Fibroblast of mammary gland (primary cell): ENCODE data around the gene TMEM117.

Source experiments
- DNase-seq: peaks from one replicate; pipeline ENCODE4 v3.0.0-alpha.2; 2010; ENCODE audit warnings: low read depth
- H3K4me3 ChIP-seq: 2 replicates; pipeline ENCODE4 v1.5.1; 2011; ENCODE audit warnings: low read depth, mild to moderate bottlenecking, low read length, moderate library complexity; ENCODE audit not compliant: control insufficient read depth
- CTCF ChIP-seq: conservative IDR thresholded peaks from 2 replicates; pipeline ENCODE4 v1.5.1; 2011; ENCODE audit warnings: low read depth, low read length, inconsistent platforms; ENCODE audit not compliant: control insufficient read depth, insufficient read depth

TMEM117 gene

DNA sequence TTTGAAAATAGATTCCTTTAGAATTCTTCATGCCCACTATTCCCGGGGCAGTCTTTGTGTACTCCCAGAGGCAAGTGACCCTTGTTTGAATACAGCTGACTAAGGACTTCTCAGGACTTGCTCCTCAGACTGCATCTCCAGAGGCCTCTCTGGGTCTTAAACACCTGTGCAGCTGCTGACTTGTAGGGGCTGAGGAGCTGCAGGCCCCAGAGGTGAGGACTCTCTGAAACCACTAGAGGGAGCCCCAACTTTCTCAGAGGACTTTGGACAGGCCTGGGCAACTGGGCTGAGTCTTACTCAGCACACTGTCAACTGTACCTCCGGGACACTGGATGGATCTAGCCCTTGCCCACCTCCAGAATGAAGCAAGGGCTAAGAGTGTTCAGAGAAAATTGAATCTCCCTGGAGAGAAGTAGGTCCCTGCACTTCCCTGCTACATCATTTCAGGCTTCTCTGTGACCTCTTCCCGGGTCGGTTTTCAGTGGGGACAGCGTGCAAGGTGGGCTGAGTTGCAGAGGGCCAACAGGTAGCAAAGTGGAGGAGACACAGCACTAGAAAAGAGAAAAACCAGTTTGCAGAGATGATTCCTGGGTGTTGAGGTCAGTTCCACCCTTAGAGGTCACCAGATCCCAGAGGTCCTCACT is 164.6 kb downstream of the TMEM117 start:
- peak; percentile 63 for DNase-seq
- no peak overlapping the region for H3K4me3 ChIP-seq
- peak; percentile 72 for TF ChIP-seq CTCF

DNA sequence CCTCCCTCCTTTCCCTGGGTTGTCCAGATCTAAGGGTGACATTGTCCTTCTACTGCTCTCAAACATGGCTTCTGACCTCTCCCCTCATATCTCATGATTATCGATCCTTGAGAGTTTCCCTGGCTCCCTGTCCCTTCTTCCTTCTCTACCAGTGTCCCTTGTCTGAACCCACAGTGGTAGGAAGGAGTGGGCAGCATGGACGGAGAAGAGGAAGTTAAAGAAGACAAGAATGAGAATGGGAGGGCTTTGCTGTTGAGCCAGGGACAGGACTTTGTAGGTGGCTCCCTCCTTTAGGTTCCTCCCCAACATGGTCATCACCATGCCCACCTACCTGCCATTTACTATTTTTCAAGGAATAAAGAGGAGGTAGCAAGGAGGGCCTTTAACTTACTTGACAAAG is 166.7 kb downstream of the TMEM117 start:
- no peak for TF ChIP-seq CTCF
- H3K4me3 ChIP-seq = no peak overlapping the region
- no peak for DNase-seq

DNA sequence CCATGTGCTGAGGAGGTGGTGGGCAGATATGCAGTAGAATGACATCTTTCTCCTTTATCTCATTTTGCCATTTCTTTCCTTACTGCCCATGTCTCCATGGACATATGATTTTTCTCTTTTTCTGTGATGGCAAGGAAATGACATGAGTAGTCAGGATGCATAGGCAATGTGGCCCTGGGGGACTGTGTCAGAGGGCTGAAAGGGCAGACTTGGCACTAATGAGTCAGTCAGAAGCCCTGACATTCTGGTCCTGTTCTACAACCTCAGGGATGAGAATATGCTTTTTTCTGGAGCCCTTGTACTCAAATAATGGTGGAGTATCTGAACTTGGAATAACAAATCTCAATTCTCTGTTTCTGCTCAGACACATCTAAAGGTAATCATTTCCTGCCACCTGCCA is 167.8 kb downstream of the TMEM117 start:
- no peak for DNase-seq
- no peak for TF ChIP-seq CTCF
- no peak overlapping the region for H3K4me3 ChIP-seq

DNA sequence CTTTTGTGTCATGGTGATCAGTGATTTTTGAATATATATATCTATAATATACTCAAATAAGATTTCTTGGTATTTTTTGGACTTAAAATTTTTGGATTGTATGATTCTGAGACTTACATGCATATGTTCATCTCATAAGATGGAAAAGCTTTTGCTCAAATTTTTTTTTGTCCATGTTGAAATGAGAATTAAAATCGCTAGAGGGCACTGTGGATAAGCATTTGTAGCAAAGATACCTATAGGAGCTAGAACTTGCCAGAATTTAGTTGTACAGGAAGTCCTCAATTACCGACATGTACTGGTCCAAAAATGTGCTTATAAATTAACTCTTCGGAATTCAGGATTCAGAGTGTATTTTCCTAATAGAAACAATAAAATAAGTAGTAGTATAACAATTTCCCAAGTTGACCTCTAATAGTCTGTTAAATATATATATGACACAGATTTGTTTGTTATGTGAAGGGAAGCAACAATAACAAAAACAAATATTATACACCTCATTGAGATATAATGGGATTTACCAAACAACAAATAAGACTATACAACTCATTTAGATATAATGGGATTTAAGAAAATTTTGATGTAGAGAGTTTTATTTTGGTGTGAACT is 179.6 kb downstream of the TMEM117 start:
- peak; percentile 61 for TF ChIP-seq CTCF
- peak; percentile 69 for DNase-seq
- no peak overlapping the region for H3K4me3 ChIP-seq

DNA sequence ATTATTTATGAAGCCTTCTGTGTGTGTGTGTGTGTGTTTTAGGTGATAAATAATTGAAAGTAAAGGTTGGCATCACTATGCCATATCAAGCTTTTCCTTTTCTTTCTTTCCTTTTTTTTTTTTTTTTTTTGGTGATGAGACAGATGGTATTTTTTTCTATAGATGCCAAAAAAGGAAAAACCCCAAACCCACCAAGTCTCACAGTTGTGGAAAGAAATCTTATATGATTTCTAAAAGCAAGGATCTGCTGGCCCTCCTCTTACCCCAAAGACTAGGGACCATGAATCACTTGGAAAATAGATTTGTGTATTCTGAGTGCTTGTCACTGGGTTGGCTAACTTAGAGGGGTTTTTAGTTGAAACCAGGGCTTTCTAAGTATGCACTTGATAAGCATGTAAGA is 181.3 kb downstream of the TMEM117 start:
- no peak for DNase-seq
- no peak for TF ChIP-seq CTCF
- H3K4me3 ChIP-seq = no peak overlapping the region

DNA sequence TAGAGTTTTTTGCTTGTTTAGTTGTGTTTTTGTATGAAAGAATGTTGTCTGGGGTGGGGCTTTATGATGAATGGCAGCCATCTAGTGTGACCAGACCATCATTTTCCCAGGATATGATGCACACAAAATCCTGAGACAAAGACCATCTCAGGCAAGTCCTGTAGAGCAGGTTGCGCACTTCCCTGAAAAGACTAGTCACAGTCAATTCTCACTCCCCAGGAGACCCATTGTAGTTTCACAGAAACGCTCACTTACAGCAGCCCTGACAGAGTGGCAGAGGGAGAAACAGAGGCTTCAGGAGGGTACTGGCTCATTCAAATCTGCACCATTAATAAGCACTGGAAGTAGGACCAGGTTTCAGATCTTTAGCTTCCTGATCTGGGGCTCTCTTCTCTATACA is 183.2 kb downstream of the TMEM117 start:
- H3K4me3 ChIP-seq = no peak overlapping the region
- no peak for TF ChIP-seq CTCF
- DNase-seq = no peak

DNA sequence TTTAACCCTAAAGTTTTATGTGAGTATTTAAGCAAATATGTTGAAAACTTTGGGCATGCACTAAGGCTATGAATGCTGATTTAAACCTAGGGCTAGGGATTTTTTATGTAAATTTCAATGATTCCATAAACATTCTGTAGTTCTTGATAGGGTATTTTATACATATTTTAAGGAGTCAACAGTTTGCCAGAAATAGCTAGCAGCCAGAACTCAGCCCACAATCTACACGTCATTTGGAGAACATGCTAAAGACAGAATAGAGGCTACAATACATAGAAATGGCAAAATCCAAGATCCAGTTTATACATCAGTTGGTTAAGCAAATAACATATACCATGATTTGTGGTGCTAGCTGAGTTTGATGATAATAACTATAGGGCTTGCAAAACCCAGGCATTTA is 184.7 kb downstream of the TMEM117 start:
- no peak overlapping the region for H3K4me3 ChIP-seq
- TF ChIP-seq CTCF = no peak
- DNase-seq = no peak
